NCI-H1048 (cell line): ENCODE data around the gene CRIM1.

Experiments
- DNase-seq: peaks from one replicate; lab custom pipeline; 2025; lab: John Stamatoyannopoulos, UW

CRIM1 gene

GRCh38 chr2:36455788-36456187 is 100.2 kb downstream of the CRIM1 start:
- no peak for DNase-seq

- DNase-seq, result no peak
Observed at GRCh38 chr2:36456227-36457175, 100.9 kb downstream of the CRIM1 start.

DNA sequence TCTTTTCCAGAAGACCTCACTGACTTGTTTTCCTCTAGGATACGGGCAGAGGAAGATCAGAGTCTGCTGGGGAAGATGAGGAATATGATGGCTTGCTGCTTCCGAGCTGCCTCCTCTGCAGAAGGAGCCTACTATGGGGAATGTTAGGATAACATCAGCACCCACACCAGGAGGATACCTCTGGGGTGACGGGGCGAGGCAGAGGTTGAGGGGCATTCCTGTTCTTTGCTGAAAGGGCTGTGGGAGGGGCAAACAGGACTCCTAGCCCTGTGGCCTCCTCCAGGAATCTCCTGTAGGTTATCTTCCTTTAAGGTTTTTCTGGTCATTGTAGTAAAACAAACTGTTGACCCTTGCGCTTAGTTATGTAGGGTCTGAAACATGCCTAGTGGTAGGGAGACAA is 102.5 kb downstream of the CRIM1 start:
- DNase-seq, result no peak

DNA sequence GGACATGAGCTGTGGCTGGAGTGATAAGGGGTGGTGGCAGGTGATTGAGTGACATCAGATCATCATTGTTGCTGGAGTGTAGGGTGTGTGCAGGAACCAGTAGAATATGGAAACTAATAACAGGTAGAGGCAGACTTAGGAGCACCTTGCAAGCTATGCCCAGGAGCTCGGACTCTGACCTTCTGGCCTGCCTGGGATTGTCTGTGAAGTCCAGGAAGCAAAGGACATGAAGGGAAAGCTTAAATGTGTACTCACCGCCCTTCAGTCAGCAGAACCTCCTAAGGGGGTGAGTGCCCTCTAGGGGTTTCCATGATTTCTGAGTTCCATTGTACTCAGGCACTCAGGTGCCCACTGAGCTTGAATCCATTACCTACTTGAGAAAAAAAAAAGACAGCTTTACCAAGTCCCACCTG is 104.2 kb downstream of the CRIM1 start:
- DNase-seq, result no peak

DNA sequence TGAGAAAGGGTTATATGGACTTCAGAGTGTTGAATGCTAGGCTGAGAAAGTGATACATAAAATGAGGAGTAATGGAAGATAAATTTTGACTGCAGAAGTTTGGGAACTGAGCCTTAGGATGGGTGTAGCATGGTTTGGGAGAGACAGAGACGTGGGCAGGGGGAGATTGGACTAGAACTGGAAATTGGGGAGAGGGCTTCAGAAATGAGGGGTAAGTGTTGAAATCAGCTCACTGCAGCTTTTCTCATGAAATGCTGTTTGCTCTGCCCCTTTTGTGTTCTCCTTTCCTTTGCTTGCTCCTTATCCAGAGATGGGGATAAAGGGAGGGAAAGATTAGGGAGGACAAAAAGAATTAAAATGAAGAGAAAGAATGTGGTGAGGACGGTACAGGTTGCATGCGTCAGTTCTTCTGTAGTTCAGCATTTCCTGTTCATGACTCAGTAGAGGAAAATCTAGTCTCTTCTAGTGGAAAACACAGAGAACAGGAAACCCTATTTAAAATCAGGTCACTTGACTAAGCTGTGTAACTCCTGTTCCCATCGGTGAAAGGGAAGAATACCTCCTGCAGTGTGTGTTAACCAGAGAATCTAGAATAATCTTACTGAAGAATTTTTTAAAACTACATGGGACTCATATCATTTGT is 105.6 kb downstream of the CRIM1 start:
- no peak for DNase-seq

DNA sequence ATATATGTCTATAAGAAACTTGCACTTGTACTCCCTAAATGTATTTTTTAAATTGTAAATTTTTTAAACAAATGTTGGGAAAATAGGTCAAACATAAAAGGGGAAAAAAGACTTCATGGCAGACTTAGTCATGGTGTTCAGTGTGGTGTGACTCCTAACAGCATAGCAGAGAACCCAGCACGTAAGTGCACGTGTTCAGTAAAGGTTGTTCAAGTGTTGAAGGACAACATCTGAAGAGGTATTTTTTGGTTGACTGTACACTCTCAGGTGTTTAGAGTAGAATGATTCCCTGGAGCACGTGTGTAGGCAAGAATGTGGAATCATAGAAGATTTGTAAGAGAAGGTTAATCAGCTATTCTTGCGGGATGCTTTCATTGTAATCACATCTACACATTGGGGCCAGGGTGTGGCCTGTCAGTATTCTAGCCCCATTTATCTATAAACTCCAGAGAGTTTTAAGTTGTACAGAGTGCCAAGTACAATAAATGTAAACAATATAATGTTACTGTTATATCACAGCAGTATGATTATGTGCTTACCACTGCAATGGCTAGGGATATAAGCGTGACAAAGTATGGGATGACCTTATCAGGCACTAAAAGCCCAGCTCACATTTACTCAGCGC is 106.8 kb downstream of the CRIM1 start:
- no peak for DNase-seq

GRCh38 chr2:36463365-36463764 is 107.8 kb downstream of the CRIM1 start:
- no peak for DNase-seq

- no peak for DNase-seq
Observed at GRCh38 chr2:36464006-36464721, 108.6 kb downstream of the CRIM1 start.

DNA sequence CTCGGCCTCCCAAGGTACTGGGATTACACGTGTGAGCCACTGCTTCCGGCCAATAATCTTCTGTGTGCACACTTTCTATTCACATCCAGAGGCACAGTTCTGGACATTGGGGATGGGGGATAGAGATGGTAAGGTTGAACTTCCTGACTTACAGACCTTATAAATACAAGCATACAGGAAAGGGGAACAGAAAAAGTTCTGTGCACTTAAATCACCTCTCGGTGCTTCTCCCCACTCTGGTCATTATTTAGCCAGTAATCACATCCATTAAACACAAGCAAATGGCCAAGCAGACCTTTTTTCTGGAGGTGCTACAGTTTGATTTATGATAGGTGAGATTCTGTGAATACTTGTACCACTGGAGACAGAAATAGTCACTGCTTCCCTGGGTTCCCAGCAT is 110.6 kb downstream of the CRIM1 start:
- DNase-seq, result no peak

- DNase-seq, result no peak
Observed at GRCh38 chr2:36468463-36469105, 113.0 kb downstream of the CRIM1 start.

DNA sequence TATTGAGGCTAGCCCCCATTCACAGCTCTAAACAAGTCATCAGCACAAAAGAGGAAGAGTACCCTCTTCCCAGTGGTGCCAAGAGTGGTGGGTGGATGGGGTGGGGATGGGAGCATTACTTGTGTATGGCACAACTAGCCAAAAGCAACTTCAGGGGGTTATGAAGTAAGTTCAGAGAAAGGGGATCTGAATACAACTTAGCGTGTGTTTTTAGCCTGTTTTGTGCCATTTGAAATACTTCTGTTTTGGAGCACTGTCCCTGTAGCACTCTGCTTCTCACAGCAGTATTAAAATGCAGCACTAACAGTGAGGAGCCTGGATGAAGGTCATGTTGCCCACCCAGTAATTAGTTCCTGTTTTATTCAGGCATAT is 113.5 kb downstream of the CRIM1 start:
- no peak for DNase-seq

DNA sequence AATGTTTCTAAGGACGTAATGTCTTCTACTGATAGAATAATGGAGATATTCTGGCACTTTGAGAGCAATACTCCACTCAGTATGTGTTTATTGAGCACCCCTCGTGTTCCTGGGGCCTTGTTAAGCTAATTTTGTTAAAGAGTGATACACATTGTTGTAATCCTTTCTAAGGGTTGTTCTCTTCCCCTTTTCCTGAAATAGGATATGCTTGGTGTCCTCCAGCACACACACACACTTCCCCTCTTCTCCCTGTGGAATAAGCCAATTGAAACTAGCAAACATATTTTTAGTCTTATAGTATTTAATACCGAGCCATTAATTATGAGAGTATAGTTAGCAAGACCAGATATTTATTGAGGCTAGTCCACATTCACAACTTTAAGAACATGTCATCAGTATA is 114.1 kb downstream of the CRIM1 start:
- no peak for DNase-seq

GRCh38 chr2:36473230-36473629 is 117.7 kb downstream of the CRIM1 start:
- DNase-seq, result no peak

DNA sequence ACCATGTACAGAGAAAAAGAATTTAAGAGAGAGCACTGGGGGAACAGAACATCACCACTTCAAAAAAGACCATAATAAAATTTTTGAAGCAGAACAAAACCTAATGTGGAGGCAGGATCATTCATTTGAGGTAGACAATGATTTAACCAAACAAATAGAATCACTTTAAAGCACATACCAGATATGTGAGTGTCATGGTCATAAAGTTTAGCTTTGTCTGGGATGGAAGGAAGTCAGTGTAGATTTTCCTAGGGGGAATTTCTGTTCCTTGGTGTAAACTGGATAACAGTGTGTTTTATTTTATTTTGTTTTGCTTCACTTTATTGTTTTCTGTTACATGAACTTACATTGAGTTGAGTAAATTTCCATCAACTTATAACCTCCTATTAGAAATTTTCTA is 120.8 kb downstream of the CRIM1 start:
- DNase-seq, result no peak

DNA sequence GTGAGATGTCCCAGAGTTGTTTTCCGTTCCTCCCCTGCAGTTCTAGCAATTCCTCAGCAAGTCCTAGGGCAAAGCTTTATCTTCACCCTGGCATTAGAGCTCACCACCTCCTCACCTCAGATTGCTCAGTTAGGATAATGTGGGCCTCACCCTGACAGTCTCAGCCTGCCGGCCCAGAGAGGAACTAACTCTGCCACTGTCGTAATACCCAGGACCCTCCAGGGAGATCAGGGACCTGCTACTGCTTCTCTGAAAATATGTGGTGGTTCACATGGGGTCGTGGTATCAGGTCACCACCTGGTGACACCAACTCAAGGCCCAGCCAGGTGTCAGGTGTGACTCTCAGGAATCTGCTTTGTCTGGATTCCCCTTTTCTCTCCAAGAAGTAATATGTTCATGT is 121.7 kb downstream of the CRIM1 start:
- no peak for DNase-seq

- no peak for DNase-seq
Observed at GRCh38 chr2:36477746-36478145, 122.2 kb downstream of the CRIM1 start.

- no peak for DNase-seq
Observed at GRCh38 chr2:36478332-36478738, 122.8 kb downstream of the CRIM1 start.

- no peak for DNase-seq
Observed at GRCh38 chr2:36478999-36479398, 123.4 kb downstream of the CRIM1 start.

DNA sequence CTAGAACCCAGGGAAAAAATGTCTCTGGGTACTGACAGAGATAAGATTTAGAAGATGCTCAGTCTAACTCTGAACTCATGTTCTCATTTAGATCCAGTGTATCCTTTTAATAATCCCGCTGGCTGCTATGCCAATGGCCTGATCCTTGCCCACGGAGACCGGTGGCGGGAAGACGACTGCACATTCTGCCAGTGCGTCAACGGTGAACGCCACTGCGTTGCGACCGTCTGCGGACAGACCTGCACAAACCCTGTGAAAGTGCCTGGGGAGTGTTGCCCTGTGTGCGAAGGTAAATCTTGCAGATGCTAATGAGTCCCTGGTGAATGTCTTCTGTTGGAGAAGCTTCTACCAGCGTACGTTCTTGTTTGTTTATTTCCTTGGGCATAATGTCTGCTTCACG is 123.8 kb downstream of the CRIM1 start:
- DNase-seq, result no peak

DNA sequence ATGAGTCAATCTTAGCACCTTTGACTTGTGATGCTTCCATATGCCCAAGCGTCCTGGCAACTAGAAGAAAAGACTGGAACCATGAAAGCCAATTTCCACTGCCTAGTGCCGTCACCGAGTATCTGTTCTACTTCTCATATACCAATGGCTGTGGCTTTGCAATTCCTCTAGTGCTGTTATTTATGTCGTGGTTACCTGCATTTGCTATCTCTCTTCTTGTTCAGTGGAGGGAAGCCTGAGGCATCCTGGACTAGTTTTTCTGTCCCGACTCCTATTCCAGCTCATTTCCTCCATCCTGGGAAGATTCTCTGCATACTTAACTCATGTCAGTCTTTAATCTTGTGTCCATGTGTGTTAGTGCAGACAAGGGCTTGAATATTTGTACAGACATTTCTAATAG is 124.5 kb downstream of the CRIM1 start:
- no peak for DNase-seq

DNA sequence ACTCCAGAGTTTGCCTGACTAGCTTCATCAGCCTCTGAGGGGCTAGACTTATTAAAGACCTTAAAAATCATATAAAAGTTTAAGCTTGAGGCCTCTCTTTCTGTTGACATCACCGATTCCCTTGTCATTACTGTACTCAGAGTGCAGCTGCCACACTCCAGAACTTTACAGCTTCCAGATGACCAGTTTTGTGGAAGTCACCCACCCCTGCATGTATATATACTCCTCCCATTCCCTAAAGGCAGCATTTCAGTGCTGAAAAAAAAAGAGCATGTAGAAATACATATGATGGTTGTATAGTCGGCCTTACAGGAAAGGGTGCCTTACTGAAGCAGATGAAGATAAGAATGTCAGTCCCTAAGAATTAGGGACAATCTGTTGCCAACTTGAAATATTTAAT is 125.1 kb downstream of the CRIM1 start:
- DNase-seq, result no peak

GRCh38 chr2:36481709-36482108 is 126.1 kb downstream of the CRIM1 start:
- no peak for DNase-seq
